NK-92 (cell line): Measurements from ENCODE around the gene UBAC2.

ENCODE experiments used
- DNase-seq: peaks from one replicate; lab custom pipeline; 2025; ENCODE audit not compliant: unreplicated experiment; lab: John Stamatoyannopoulos, UW

The UBAC2 gene

GRCh38 chr13:99331881-99332293 lies 131.2 kb downstream of the UBAC2 start:
- no peak for DNase-seq

GRCh38 chr13:99332456-99332855 lies 131.8 kb downstream of the UBAC2 start:
- DNase-seq: no peak

GRCh38 chr13:99334221-99334620 lies 133.6 kb downstream of the UBAC2 start:
- no peak for DNase-seq

- no peak for DNase-seq
Measured at GRCh38 chr13:99335087-99335486, 134.4 kb downstream of the UBAC2 start.

GRCh38 chr13:99335603-99336002 lies 134.9 kb downstream of the UBAC2 start:
- no peak for DNase-seq

GRCh38 chr13:99339230-99339721 lies 138.6 kb downstream of the UBAC2 start:
- DNase-seq: no peak

GRCh38 chr13:99339736-99340397 lies 139.2 kb downstream of the UBAC2 start:
- DNase-seq: no peak

- no peak for DNase-seq
Measured at GRCh38 chr13:99340638-99341037, 140.0 kb downstream of the UBAC2 start.

- no peak for DNase-seq
Measured at GRCh38 chr13:99341969-99342722, 141.5 kb downstream of the UBAC2 start.

GRCh38 chr13:99342723-99343315 lies 142.2 kb downstream of the UBAC2 start:
- no peak for DNase-seq

GRCh38 chr13:99344610-99345208 lies 144.1 kb downstream of the UBAC2 start:
- no peak for DNase-seq

GRCh38 chr13:99345345-99345744 lies 144.7 kb downstream of the UBAC2 start:
- DNase-seq: no peak

- no peak for DNase-seq
Measured at GRCh38 chr13:99346335-99347042, 145.8 kb downstream of the UBAC2 start.

GRCh38 chr13:99347335-99347878 lies 146.8 kb downstream of the UBAC2 start:
- no peak for DNase-seq

GRCh38 chr13:99347911-99348451 lies 147.3 kb downstream of the UBAC2 start:
- DNase-seq: no peak

- DNase-seq: no peak
Measured at GRCh38 chr13:99350191-99350590, 149.5 kb downstream of the UBAC2 start.

- no peak for DNase-seq
Measured at GRCh38 chr13:99351772-99352171, 151.1 kb downstream of the UBAC2 start.

GRCh38 chr13:99352351-99353245 lies 151.9 kb downstream of the UBAC2 start:
- DNase-seq: no peak

- no peak for DNase-seq
Measured at GRCh38 chr13:99353246-99353600, 152.6 kb downstream of the UBAC2 start.

- no peak for DNase-seq
Measured at GRCh38 chr13:99353836-99354235, 153.2 kb downstream of the UBAC2 start.
